ENCODE results near the gene CPN2.

DNA sequence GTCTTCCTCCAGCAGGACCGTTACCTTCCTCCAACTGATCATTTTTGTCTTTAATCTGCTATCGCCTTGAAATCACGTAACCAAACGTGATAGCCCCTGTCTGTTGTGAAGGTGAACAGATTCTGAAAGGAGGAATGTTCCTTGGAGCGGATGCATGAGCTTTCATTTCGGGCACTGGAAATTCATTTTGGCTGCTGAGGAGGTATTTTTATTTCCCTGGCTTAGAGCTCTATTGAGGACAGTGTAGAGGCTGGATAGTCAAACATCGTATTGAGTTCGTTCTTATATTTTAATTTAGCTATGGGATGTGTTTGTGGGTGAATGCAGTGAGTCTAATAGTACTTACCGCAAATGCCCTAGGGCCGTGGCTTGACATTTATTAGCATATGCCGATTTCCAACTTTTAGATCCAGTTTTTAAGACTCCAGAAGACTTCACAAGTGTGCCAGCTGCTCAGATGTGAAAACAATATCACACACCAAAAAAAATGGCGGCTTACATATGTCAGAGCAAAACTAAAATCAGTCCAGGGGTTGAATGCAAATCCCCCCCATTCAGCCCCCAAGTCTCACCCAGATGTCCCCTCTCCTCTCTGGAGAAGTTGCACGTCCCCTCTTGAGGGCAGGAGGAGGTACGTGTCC, 22.1 kb downstream of the CPN2 start:
- TF ChIP-seq ZNF70 (CRISPR knock-in tag; IDR thresholded peaks at IDR 0.05) (no peak), ZNF8 (CRISPR knock-in tag; IDR thresholded peaks at IDR 0.05) (no peak), ARNTL (CRISPR knock-in tag; IDR thresholded peaks at IDR 0.05; ENCODE audit: borderline replicate concordance, low read depth) (no peak)
- TF ChIP-seq, protein P1, sequence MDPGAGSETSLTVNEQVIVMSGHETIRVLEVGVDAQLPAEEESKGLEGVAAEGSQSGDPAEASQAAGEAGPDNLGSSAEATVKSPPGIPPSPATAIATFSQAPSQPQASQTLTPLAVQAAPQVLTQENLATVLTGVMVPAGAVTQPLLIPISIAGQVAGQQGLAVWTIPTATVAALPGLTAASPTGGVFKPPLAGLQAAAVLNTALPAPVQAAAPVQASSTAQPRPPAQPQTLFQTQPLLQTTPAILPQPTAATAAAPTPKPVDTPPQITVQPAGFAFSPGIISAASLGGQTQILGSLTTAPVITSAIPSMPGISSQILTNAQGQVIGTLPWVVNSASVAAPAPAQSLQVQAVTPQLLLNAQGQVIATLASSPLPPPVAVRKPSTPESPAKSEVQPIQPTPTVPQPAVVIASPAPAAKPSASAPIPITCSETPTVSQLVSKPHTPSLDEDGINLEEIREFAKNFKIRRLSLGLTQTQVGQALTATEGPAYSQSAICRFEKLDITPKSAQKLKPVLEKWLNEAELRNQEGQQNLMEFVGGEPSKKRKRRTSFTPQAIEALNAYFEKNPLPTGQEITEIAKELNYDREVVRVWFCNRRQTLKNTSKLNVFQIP (CRISPR knock-in tag; IDR thresholded peaks at IDR 0.05; ENCODE audit: borderline replicate concordance, low read depth): no peak
